Left lung (tissue), 10 donors: Measurements from ENCODE around the gene LGI2. TPM values are rescaled to one million over a fixed set of nuclear protein-coding genes. Genes with fewer than 3 reads are reported as not detected.

Source experiments
- ATAC-seq: fragments of 200-7000 bp; cut with Tn5 transposase; one replicate; pipeline ENCODE4 v1.9.1; 2020; ENCODE audit warnings: moderate library complexity
- DNase-seq, 4 donors: peaks; one replicate each; pipeline ENCODE4 v3.0.0-alpha.2; 2013 to 2020
- H3K27ac ChIP-seq, 2 donors: fragments of 200-600 bp; sonication (generic) in 1 of 2; one replicate each; pipeline versions ENCODE4 v1.5.0 to v1.8.0; 2020 to 2021
- H3K27me3 ChIP-seq, 2 donors: fragments of 200-600 bp; sonication (generic) in 1 of 2; one replicate each; pipeline versions ENCODE4 v1.5.0 to v1.8.0; 2020 to 2021
- H3K36me3 ChIP-seq, 2 donors: fragments of 200-600 bp; sonication (generic) in 1 of 2; one replicate each; pipeline versions ENCODE4 v1.5.0 to v1.8.0; 2020 to 2021
- H3K4me1 ChIP-seq, 2 donors: fragments of 200-600 bp; one replicate each; pipeline ENCODE4 v1.8.0; 2021
- H3K4me3 ChIP-seq, 2 donors: fragments of 200-600 bp; sonication (generic) in 1 of 2; one replicate each; pipeline versions ENCODE4 v1.5.0 to v1.8.0; 2020 to 2021; ENCODE audit warnings: mild to moderate bottlenecking in 1 of 2
- H3K9me3 ChIP-seq, 2 donors: fragments of 200-600 bp; sonication (generic) in 1 of 2; one replicate each; pipeline versions ENCODE4 v1.5.0 to v1.8.0; 2020 to 2021
- CTCF ChIP-seq, 2 donors: fragments of 200-600 bp; sonication (generic) in 1 of 2; IDR thresholded peaks; one replicate each; pipeline versions ENCODE4 v1.5.0 to v1.8.0; 2021; ENCODE audit warnings: antibody characterized with exemption in 2 of 2
- intact Hi-C, 2 donors: fragments of 100-400 bp; cut with DNase I; formaldehyde crosslinking; loops; one replicate each; pipeline versions ENCODE4 v1.11.2 to v1.14.2; 2022
- polyA plus RNA-seq, 6 donors: library from polyadenylated mRNA; unstranded; fragments of 120-200 nt; gene quantifications; one replicate each; pipeline ENCODE4 v1.2.1, GENCODE V29; 2013; ENCODE audit not compliant: insufficient read length in 6 of 6
- total RNA-seq, 2 donors: library from RNA; stranded (reverse); fragmentation: NEBNext Ultra II Directional; extraction: Animal tissue kit (Norgen Biotek cat#: 25700); gene quantifications; one replicate each; pipeline ENCODE4 v1.2.1, GENCODE V29; 2021
- donor health status: DM: no; HTN: yes; CAD: no.
- donor health status: DM: no; HTN: no; CAD: no.

LGI2 gene
- total and polyA plus RNA-seq, 8 donors: 1.7 to 7.7 (median 4.7) TPM

DNA sequence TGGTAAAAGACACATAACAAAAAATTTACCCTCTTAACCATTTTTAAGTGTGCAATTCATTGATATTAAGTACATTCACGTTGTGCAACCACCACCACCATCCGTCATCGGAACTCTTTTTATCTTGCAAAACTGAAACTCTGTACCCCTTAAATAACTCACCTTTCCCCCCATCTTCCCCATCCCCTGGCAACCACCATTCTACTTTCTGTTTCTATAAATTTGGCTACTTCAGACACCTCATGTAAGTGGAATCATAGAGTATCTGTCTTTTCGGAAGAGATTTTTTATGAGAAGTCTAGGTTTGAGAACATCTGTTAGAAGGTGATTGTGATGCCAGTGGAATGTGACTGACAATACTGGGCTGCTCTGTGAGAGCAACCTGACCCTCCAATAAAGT lies 78.1 kb downstream of the LGI2 start:
- Histone ChIP-seq H3K4me1 (no peaks in the 10 kb centered on the region), H3K27ac (no peak overlapping the region), H3K9me3 (peaks cover 0 to 13% of the 10 kb centered on the region in 2 donors), H3K4me3 (no peak overlapping the region), H3K27me3 (no peaks in the 10 kb centered on the region), H3K36me3 (no peaks in the 10 kb centered on the region)
- no peak for TF ChIP-seq CTCF (IDR thresholded peaks at IDR 0.05)
- ATAC-seq (no peak), DNase-seq (no peak)
- intact Hi-C loops: no loop called here

- TF ChIP-seq CTCF (IDR thresholded peaks at IDR 0.05): no peak
- ATAC-seq (no peak), DNase-seq (no peak)
- H3K4me3 ChIP-seq: no peak overlapping the region
- H3K4me1 ChIP-seq: no peaks in the 10 kb centered on the region
- intact Hi-C loops: no loop called here
- H3K36me3 ChIP-seq: no peaks in the 10 kb centered on the region
- no peak overlapping the region for H3K27ac ChIP-seq
- peaks cover 0 to 19% of the 10 kb centered on the region in 2 donors for H3K9me3 ChIP-seq
- no peaks in the 10 kb centered on the region for H3K27me3 ChIP-seq
Observed at GRCh38 chr4:24949970-24950369, 80.8 kb downstream of the LGI2 start.

Other genes with a start within 250 kb of the LGI2 start
- gene SOD3, start 235.4 kb downstream of the LGI2 start, total RNA-seq: 100 to 1,000 TPM in 1 of 2 donors, 10 to 100 TPM in 1; 80.0 to 236 TPM
- 10 to 100 TPM; 12.6 to 19.1 (median 15.3) TPM for gene SOD3, start 235.4 kb downstream of the LGI2 start, polyA plus RNA-seq
- gene CCDC149, start 117.9 kb downstream of the LGI2 start, total RNA-seq: 10 to 100 TPM; 21.8 to 24.6 TPM
- gene CCDC149, start 117.9 kb downstream of the LGI2 start, polyA plus RNA-seq: 10 to 100 TPM; 18.8 to 26.1 (median 21.8) TPM
- gene SEPSECS, start 129.5 kb upstream of the LGI2 start, total RNA-seq: 1 to 10 TPM; 8.2 to 9.1 TPM
- 10 to 100 TPM; 13.0 to 18.9 (median 15.1) TPM for gene SEPSECS, start 129.5 kb upstream of the LGI2 start, polyA plus RNA-seq
- gene PI4K2B, start 203.1 kb upstream of the LGI2 start, total RNA-seq: 10 to 100 TPM; 22.0 to 23.5 TPM
- 10 to 100 TPM; 24.0 to 31.9 (median 26.4) TPM for gene PI4K2B, start 203.1 kb upstream of the LGI2 start, polyA plus RNA-seq